Thyroid gland (tissue), 4 donors: Measurements from ENCODE around the gene MEN1. TPM values are rescaled to one million over a fixed set of nuclear protein-coding genes. Genes with fewer than 3 reads are reported as not detected.

Source experiments
- DNase-seq, 2 donors: peaks; one replicate each; pipeline ENCODE4 v3.0.0-alpha.2; 2019
- H3K27ac ChIP-seq, 3 donors: fragments of 200-600 bp; sonication (generic); 1 replicate in 2 of 3; 2 replicates in 1 of 3; pipeline ENCODE4 v1.5.1; 2016 to 2019; ENCODE audit warnings: mild to moderate bottlenecking in 1 of 3, moderate library complexity in 1 of 3
- H3K27me3 ChIP-seq: fragments of 200-600 bp; sonication (generic); one replicate; pipeline ENCODE4 v1.5.1; 2019
- H3K36me3 ChIP-seq, 2 donors: fragments of 200-600 bp; sonication (generic); one replicate each; pipeline ENCODE4 v1.5.1; 2016 to 2019
- H3K4me1 ChIP-seq, 2 donors: fragments of 200-600 bp; sonication (generic); one replicate each; pipeline ENCODE4 v1.5.1; 2017 to 2019
- H3K4me3 ChIP-seq, 3 donors: fragments of 200-600 bp; sonication (generic); replicated peaks in 1 of 3; 1 replicate in 2 of 3; 2 replicates in 1 of 3; pipeline ENCODE4 v1.5.1; 2016; ENCODE audit warnings: mild to moderate bottlenecking in 1 of 3
- H3K9me3 ChIP-seq: fragments of 200-600 bp; sonication (generic); one replicate; pipeline ENCODE4 v1.5.1; 2017
- CTCF ChIP-seq, 6 experiments: fragments of 200-600 bp in 3 of 6; fragments of 450-650 bp in 3 of 6; sonication (generic) in 3 of 6; IDR thresholded peaks; one replicate each; pipeline ENCODE4 v1.5.1; 2016 to 2019; ENCODE audit warnings: antibody characterized with exemption in 6 of 6, mild to moderate bottlenecking in 2 of 6, inconsistent platforms in 1 of 6, moderate library complexity in 1 of 6
- POLR2A ChIP-seq, 2 donors: fragments of 450-650 bp; IDR thresholded peaks; one replicate each; pipeline ENCODE4 v1.6.1; 2017; ENCODE audit warnings: antibody characterized with exemption in 2 of 2, mild to moderate bottlenecking in 2 of 2, moderate library complexity in 1 of 2
- WGBS, 2 donors: methylation state at CpG; one replicate each; pipeline ENCODE4 v1.1.5; 2017; 5-methylcytosine and 5-hydroxymethylcytosine counted together
- intact Hi-C: fragments of 100-400 bp; cut with DNase I; formaldehyde crosslinking; loops from one replicate; pipeline ENCODE4 v1.15.1; 2023
- total RNA-seq, 4 donors: library from RNA; depleted of rRNA; stranded (reverse); fragments of >200 nt; gene quantifications; one replicate each; pipeline ENCODE4 v1.2.3, GENCODE V29; 2016

Gene MEN1
- total RNA-seq, result 10 to 100 TPM; 23.5 to 31.5 (median 25.1) TPM

- Histone ChIP-seq H3K27ac (peak within 1 kb of the TSS in 2 of 3 donors; percentile 40 to 52), H3K27me3 (no peaks in the 10 kb centered on the region), H3K4me1 (peaks cover 6 to 8% of the 10 kb centered on the region in 2 donors), H3K9me3 (no peaks in the 10 kb centered on the region), H3K36me3 (peaks cover under 1 to 13% of the 10 kb centered on the region in 2 donors), H3K4me3 (peak within 1 kb of the TSS; percentile 72 to 93 (median 78))
- TF ChIP-seq CTCF (IDR thresholded peaks at IDR 0.05) (no peak), POLR2A (IDR thresholded peaks at IDR 0.05) (peak in 1 of 2 donors; percentile 78)
- intact Hi-C loops, result no loop called here
- peak; percentile 98 for DNase-seq
- WGBS, 2 donors, result 2% methylated on average over 13 to 23 of the region's 46 CpGs
These were observed at the start of gene MEN1 for GRCh38 chr11:64810271-64810890. Gene MEN1 (minus strand): TSS chr11:64810551. CDS start chr11:64810109, 442 bp downstream.

GRCh38 chr11:64859542-64860414, 49.4 kb upstream of the MEN1 start:
- Histone ChIP-seq H3K9me3 (no peaks in the 10 kb centered on the region), H3K27ac (peak overlapping the region in 1 of 3 donors; percentile 18), H3K36me3 (peaks cover 5 to 11% of the 10 kb centered on the region in 2 donors), H3K4me1 (peaks cover 30 to 59% of the 10 kb centered on the region in 2 donors), H3K4me3 (no peak overlapping the region), H3K27me3 (no peaks in the 10 kb centered on the region)
- TF ChIP-seq POLR2A (IDR thresholded peaks at IDR 0.05), result no peak
- no peak for DNase-seq
- intact Hi-C loops, result no loop called here
- WGBS, 2 donors, result 89 to 95% methylated on average over 21 to 31 of the region's 33 CpGs

GRCh38 chr11:64858467-64859263, 48.3 kb upstream of the MEN1 start:
- Histone ChIP-seq H3K9me3 (no peaks in the 10 kb centered on the region), H3K27me3 (no peaks in the 10 kb centered on the region), H3K36me3 (peaks cover 15 to 22% of the 10 kb centered on the region in 2 donors), H3K4me3 (no peak overlapping the region), H3K4me1 (peaks cover 19 to 56% of the 10 kb centered on the region in 2 donors), H3K27ac (no peak overlapping the region)
- TF ChIP-seq CTCF (IDR thresholded peaks at IDR 0.05), result no peak
- TF ChIP-seq POLR2A (IDR thresholded peaks at IDR 0.05), result no peak
- DNase-seq, result no peak
- intact Hi-C loops, result no loop called here
- WGBS, 2 donors, result 84 to 93% methylated on average over 12 to 19 of the region's 19 CpGs

GRCh38 chr11:64857485-64857884, 47.1 kb upstream of the MEN1 start:
- WGBS, 2 donors, result 92 to 94% methylated on average over 6 of the region's 6 CpGs
- no peak overlapping the region for H3K27ac ChIP-seq
- no peak for TF ChIP-seq POLR2A (IDR thresholded peaks at IDR 0.05)
- no peak for TF ChIP-seq CTCF (IDR thresholded peaks at IDR 0.05)
- H3K4me3 ChIP-seq, result no peak overlapping the region
- peaks cover 7 to 44% of the 10 kb centered on the region in 2 donors for H3K4me1 ChIP-seq
- no peaks in the 10 kb centered on the region for H3K9me3 ChIP-seq
- no peaks in the 10 kb centered on the region for H3K27me3 ChIP-seq
- DNase-seq, result no peak
- intact Hi-C loops, result no loop called here
- H3K36me3 ChIP-seq, result peaks cover 18 to 30% of the 10 kb centered on the region in 2 donors
